Measurements from ENCODE around the gene CREM.

DNA sequence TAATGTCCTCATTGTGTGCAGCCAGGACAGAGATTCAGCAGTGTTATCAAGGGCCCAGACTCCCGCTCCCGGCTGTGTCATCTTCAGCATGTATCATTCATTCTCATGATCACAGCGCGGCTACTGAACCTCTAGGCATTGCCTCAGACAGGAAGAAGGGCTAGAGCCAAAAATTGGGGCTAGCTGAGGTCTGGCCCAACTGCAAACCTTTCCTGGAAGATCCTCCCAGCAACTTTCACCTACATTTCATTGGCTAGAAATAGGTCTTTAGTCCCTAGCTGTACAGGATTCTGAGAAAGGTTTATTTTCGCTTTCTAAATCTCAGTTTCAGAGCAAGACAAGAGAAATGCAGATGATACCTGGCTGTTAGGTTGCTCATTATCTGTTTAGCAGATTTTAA lies 81.9 kb downstream of the CREM start:
- TF ChIP-seq EP300 (IDR thresholded peaks at IDR 0.05; ENCODE audit: borderline replicate concordance in 1 of 2, low read depth in 1 of 2, low read length in 1 of 2) (no peak), CHD2 (IDR thresholded peaks at IDR 0.05; ENCODE audit: low read length, partially characterized antibody) (no peak), RFX5 (IDR thresholded peaks at IDR 0.05; ENCODE audit: low read length) (no peak), MXI1 (IDR thresholded peaks at IDR 0.05; ENCODE audit: low read depth, low read length) (no peak), EZH2phosphoT487 (IDR thresholded peaks at IDR 0.05; ENCODE audit: borderline replicate concordance, low read depth) (no peak), USF1 (IDR thresholded peaks at IDR 0.05; ENCODE audit: borderline replicate concordance, low read depth) (no peak), RCOR1 (IDR thresholded peaks at IDR 0.05; ENCODE audit: low read length) (no peak), TEAD4 (IDR thresholded peaks at IDR 0.05; ENCODE audit: borderline replicate concordance, insufficient read depth) (no peak), ELF1 (IDR thresholded peaks at IDR 0.05) (no peak)
- TF ChIP-seq, protein P1, sequence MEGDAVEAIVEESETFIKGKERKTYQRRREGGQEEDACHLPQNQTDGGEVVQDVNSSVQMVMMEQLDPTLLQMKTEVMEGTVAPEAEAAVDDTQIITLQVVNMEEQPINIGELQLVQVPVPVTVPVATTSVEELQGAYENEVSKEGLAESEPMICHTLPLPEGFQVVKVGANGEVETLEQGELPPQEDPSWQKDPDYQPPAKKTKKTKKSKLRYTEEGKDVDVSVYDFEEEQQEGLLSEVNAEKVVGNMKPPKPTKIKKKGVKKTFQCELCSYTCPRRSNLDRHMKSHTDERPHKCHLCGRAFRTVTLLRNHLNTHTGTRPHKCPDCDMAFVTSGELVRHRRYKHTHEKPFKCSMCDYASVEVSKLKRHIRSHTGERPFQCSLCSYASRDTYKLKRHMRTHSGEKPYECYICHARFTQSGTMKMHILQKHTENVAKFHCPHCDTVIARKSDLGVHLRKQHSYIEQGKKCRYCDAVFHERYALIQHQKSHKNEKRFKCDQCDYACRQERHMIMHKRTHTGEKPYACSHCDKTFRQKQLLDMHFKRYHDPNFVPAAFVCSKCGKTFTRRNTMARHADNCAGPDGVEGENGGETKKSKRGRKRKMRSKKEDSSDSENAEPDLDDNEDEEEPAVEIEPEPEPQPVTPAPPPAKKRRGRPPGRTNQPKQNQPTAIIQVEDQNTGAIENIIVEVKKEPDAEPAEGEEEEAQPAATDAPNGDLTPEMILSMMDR (IDR thresholded peaks at IDR 0.05): no peak
